Purkinje cell (primary cell): ENCODE results near the gene DMP1. TPM values are rescaled to one million over a fixed set of nuclear protein-coding genes. Genes with fewer than 3 reads are reported as not detected.

Experiments
- polyA plus RNA-seq: library from polyadenylated mRNA; unstranded; fragments of >200 nt; fragmentation: Nextera tagmentation; gene quantifications from 2 replicates; pipeline ENCODE4 v1.2.1, GENCODE V29; 2014

The DMP1 gene, protein sequence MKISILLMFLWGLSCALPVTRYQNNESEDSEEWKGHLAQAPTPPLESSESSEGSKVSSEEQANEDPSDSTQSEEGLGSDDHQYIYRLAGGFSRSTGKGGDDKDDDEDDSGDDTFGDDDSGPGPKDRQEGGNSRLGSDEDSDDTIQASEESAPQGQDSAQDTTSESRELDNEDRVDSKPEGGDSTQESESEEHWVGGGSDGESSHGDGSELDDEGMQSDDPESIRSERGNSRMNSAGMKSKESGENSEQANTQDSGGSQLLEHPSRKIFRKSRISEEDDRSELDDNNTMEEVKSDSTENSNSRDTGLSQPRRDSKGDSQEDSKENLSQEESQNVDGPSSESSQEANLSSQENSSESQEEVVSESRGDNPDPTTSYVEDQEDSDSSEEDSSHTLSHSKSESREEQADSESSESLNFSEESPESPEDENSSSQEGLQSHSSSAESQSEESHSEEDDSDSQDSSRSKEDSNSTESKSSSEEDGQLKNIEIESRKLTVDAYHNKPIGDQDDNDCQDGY
- not detected in 2 replicates for polyA plus RNA-seq

GRCh38 chr4:87649980-87650379 is at the start of gene DMP1:
Gene DMP1 (plus strand): TSS chr4:87650280. CDS start chr4:87656493, 6,213 bp downstream.

DNA sequence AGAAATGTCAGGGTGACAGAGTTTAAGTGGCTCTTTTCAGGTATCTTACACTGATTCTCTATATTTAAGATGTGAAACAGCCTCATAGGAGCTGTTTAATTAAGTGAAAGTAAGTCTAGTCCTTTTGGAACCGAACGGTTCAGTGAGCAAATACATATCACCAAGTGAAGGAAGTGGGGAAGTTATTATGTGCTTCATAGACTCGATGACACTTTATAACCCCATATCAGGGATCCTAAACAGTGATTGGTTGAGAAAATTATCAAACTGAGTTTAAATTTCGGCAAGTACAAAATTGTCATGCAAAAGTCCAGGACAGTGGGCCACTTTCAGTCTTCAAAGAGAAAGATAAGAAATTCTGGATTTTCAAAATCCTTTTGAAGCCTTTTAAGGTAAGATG is 41.9 kb upstream of the DMP1 start, which contains the start of gene DSPP:
Gene DSPP (plus strand): TSS at position 301 of the 400 bp plus-strand sequence. CDS start 2,380 bp downstream, outside the sequence.

Other genes starting within 250 kb of the DMP1 start
- gene NUDT9, start 227.7 kb upstream of the DMP1 start, polyA plus RNA-seq: 66.5 and 79.2 TPM in 2 replicates
- 209 and 469 TPM in 2 replicates for gene SPARCL1, start 120.9 kb upstream of the DMP1 start, polyA plus RNA-seq
- gene DSPP, start 41.8 kb upstream of the DMP1 start, polyA plus RNA-seq: not detected in 2 replicates
- 0.62 TPM in 1 of 2 replicates, not detected in the other for gene IBSP, start 149.3 kb downstream of the DMP1 start, polyA plus RNA-seq
- gene MEPE, start 182.7 kb downstream of the DMP1 start, polyA plus RNA-seq: not detected in 2 replicates